HUES6 (cell line): Measurements from ENCODE around the gene WASHC1.
"Not testable (repeated sequence)": the region's sequence is repeated elsewhere in the genome, so short reads cannot be mapped to it uniquely, and the experiment has no call there.

ENCODE experiments used
- H3K27ac ChIP-seq: 2 replicates; pipeline ENCODE4 v1.7.0; 2013; ENCODE audit warnings: low read depth, mild to moderate bottlenecking, low read length, inconsistent platforms
- H3K27me3 ChIP-seq: 2 replicates; pipeline ENCODE4 v1.6.1; 2013; ENCODE audit warnings: low read length; ENCODE audit not compliant: control insufficient read depth, insufficient read depth
- H3K36me3 ChIP-seq: 2 replicates; pipeline ENCODE4 v1.6.1; 2013; ENCODE audit warnings: low read length; ENCODE audit not compliant: control insufficient read depth, insufficient read depth
- H3K4me1 ChIP-seq: 2 replicates; pipeline ENCODE4 v1.6.1; 2013; ENCODE audit warnings: low read length; ENCODE audit not compliant: control insufficient read depth, insufficient read depth
- H3K4me3 ChIP-seq: 2 replicates; pipeline ENCODE4 v1.5.1; 2013; ENCODE audit warnings: low read depth, low read length
- H3K9ac ChIP-seq: one replicate; pipeline ENCODE4 v1.6.1; 2013; ENCODE audit warnings: mild to moderate bottlenecking, low read length
- H3K9me3 ChIP-seq: 2 replicates; pipeline ENCODE4 v1.6.1; 2013; ENCODE audit warnings: low read depth, low read length; ENCODE audit not compliant: control insufficient read depth, insufficient read depth

WASHC1 gene, protein sequence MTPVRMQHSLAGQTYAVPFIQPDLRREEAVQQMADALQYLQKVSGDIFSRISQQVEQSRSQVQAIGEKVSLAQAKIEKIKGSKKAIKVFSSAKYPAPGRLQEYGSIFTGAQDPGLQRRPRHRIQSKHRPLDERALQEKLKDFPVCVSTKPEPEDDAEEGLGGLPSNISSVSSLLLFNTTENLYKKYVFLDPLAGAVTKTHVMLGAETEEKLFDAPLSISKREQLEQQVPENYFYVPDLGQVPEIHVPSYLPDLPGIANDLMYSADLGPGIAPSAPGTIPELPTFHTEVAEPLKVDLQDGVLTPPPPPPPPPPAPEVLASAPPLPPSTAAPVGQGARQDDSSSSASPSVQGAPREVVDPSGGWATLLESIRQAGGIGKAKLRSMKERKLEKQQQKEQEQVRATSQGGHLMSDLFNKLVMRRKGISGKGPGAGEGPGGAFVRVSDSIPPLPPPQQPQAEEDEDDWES

DNA sequence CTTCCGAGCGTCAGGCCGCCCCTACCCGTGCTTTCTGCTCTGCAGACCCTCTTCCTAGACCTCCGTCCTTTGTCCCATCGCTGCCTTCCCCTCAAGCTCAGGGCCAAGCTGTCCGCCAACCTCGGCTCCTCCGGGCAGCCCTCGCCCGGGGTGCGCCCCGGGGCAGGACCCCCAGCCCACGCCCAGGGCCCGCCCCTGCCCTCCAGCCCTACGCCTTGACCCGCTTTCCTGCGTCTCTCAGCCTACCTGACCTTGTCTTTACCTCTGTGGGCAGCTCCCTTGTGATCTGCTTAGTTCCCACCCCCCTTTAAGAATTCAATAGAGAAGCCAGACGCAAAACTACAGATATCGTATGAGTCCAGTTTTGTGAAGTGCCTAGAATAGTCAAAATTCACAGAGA lies at the start of gene WASHC1:
Gene WASHC1 (minus strand): TSS at position 101 of the 400 bp plus-strand sequence. CDS start 4,457 bp downstream, outside the sequence.
- H3K27ac ChIP-seq, H3K4me1 ChIP-seq, H3K27me3 ChIP-seq, H3K36me3 ChIP-seq, H3K9me3 ChIP-seq: not testable (repeated sequence)
- H3K9ac ChIP-seq, result peak within 1 kb of the TSS; percentile 31
- peak within 1 kb of the TSS; percentile 54 for H3K4me3 ChIP-seq

DNA sequence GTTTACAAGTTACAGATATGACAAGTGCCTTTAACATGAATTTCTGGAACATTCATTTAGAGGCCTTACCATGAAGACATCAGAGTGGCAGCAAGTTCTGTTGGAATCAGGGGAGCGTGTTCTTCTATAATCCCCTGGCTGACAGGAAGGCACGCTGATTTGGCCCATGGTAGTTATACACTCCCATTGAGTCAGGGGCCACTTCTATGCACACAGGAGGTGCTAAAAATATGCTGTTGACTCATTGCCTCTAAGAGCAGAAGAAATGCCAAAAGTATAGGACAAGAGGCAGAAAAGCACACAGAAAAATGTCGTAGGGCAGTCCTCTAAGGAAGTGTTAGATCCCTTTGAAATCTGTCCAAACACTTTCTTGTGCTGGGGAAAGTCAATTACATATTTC lies 49.1 kb upstream of the WASHC1 start:
- not testable (repeated sequence) for H3K27ac ChIP-seq, H3K36me3 ChIP-seq, H3K9me3 ChIP-seq, H3K4me3 ChIP-seq, H3K9ac ChIP-seq, H3K4me1 ChIP-seq
- H3K27me3 ChIP-seq, result peaks cover 26% of the 10 kb centered on the region

DNA sequence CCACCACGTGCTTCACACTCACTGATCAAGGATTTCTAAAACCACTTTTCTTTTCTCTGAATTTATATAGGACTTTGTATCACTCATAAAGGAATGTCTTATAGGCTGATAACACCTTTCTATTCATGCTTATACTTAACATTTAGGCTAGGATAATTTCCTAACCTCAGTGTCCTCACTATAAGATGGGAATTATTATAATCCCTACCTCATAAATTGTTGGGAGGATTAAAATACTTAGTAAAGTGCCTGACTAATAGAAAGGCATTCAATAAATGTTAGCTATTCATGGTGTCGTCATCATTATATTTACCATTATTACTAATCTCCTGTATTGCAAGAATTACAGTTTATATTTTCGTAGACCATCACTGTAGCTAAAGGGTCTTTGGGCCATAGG lies 47.1 kb upstream of the WASHC1 start:
- not testable (repeated sequence) for H3K4me3 ChIP-seq, H3K27ac ChIP-seq, H3K36me3 ChIP-seq, H3K4me1 ChIP-seq, H3K9ac ChIP-seq, H3K9me3 ChIP-seq
- H3K27me3 ChIP-seq, result peaks cover 41% of the 10 kb centered on the region

DNA sequence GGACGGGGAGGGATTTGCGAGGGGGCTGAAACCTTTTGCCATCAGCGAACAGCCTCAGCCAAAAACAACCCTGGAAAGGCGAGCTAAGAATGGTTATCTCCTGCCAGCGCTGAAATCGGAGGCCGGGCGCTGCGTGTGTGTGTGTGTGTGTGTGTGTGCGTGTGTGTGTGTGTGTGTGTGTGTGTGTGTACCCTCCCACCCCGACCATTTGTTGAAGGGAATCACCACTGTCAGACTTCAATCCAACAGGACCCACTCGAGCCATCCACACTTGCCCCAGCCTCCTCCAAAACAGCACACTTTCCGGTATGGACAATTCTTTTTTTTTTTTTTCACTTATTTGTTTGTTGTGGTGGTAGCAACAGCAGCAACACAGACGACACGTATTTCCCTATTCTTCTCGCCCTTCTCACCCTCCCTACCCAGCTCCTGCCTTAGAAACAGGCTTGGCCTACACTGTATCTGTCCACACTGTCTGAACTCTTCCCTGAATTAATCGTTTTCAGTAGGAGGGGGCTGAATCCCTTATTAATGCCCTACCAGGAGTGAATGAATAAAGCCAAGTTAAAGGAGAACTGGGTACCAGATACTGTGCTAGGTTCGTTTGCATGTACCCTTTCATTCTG lies 44.8 kb upstream of the WASHC1 start:
- peak overlapping the region; percentile 60 for H3K4me3 ChIP-seq

DNA sequence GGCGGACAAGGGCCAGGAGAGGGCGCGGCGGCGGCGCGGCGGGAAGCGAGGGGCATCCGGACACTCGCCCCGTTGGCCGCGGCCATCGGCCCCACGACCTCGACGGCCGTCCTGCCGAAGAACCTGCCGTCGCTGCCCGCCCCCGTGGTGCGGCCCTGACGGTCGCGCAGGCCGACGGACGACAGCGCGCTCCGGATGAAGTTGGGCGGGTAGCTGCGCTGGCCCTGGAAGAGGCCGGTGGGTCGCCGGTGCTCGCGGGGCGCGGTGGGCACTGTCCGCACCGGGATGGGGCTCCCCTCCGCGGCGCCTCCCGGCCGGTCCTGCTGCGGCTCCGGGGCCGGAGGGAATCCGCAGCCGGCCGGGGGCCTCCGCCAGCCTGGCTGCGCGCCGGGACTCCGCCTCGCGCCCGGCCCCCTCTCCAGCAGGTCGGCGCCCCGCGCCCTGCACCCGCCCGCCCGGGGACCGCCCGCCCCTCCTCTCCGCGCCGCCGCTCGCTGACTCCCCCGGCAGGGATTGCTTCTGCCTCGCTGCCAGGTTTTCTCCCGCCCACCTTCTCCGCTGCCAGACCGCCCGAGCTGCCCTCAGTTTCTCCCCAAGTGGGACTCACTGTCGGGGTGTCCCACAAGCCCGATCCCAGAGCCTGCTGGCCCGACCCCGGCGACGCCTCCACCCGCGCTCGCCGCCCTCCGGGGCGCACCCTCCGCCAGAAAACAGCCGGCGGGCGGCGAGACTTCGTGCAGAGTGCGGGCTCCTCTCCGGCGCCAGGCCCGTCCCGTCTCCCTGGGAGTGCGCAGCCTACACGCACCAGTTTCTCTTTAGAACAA lies 44.0 kb upstream of the WASHC1 start:
- H3K36me3 ChIP-seq, H3K9me3 ChIP-seq, H3K27ac ChIP-seq, H3K4me1 ChIP-seq, H3K9ac ChIP-seq: not testable (repeated sequence)
- H3K27me3 ChIP-seq, result peaks cover 38% of the 10 kb centered on the region
- peak overlapping the region; percentile 60 for H3K4me3 ChIP-seq

More for the DNA sequence above, 44.8 kb upstream of the WASHC1 start:
- not testable (repeated sequence) for H3K36me3 ChIP-seq, H3K4me1 ChIP-seq, H3K9ac ChIP-seq, H3K9me3 ChIP-seq, H3K27ac ChIP-seq
- peaks cover 38% of the 10 kb centered on the region for H3K27me3 ChIP-seq

DNA sequence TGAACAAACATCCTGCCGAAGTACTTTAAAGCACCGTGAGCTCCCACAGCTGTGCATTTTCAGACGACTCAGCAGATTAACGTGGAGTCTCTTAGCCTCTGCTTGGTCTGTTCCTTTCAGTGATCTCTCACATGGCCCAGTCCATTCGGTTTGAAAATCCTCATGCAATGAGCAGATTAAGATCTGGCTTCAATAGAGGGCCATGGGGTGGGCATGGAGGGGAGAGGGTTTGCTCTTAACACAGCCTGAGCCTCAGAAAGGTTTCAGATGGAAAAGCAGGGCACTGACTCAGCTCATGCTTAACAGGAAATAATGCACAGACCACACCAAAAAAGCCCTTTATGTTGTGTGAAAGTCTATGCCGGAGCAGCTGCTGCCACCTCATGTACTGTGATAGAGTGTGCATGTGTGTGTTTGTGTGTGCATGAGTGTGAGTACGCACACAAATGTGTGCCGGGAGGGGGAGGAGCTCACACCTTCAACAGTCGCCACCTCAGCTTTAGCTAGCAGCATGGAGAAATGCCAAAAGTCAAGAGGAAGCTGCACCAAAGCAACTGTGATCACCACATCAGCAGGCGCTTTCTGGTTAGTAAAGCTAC lies 33.9 kb upstream of the WASHC1 start:
- not testable (repeated sequence) for H3K27me3 ChIP-seq, H3K9ac ChIP-seq, H3K36me3 ChIP-seq, H3K9me3 ChIP-seq, H3K4me3 ChIP-seq, H3K27ac ChIP-seq, H3K4me1 ChIP-seq

DNA sequence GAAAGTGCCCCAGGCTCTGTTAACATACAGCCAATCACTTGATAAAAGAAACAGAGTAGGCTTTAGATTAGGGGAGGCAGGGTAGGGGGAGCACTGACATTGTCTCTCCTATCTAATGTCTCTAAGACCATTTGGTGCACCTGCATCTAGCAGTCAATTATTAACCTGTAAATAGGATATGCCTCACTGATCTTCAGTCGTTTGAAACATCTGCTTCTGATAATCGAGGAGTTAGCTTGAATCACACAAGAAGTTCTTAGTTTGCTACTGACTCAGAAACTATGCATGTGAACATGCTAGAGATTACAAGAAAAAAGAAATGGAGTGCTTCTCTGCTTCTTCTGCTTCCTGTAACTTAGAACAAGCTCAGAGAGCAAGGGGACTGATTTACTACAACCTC lies 23.4 kb upstream of the WASHC1 start:
- H3K27me3 ChIP-seq, H3K36me3 ChIP-seq, H3K4me1 ChIP-seq, H3K9ac ChIP-seq, H3K27ac ChIP-seq, H3K4me3 ChIP-seq, H3K9me3 ChIP-seq: not testable (repeated sequence)

DNA sequence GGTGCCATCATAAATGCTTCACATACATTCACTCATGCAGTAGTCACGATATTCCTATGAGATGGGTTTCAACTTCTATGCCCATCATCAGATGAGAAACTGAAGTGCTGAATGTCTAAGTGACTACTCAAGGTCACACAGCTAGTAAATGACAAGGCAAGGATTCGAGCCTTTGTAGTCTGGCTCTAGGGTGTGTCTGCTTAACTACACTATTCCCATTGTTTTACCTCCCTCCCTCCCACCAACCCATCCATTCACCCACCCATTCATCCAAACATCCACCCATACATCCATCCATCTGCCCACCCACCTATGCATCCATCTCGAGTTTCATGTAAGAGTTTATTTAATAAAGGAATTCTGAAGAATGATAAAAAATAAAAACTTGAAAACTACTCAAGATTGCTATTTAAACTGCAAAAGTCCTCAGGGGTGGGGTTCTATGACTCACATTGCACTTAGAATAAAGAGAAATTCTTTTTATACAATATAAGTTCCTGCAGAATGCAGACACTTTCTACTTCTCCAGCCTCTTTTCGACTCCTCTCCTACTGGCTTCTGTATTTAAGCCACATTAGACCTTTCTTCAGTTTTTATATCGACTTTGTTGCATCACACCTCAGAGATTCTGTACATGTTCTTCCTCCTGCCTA lies 19.1 kb upstream of the WASHC1 start:
- H3K4me3 ChIP-seq, H3K27me3 ChIP-seq: not testable (repeated sequence)

DNA sequence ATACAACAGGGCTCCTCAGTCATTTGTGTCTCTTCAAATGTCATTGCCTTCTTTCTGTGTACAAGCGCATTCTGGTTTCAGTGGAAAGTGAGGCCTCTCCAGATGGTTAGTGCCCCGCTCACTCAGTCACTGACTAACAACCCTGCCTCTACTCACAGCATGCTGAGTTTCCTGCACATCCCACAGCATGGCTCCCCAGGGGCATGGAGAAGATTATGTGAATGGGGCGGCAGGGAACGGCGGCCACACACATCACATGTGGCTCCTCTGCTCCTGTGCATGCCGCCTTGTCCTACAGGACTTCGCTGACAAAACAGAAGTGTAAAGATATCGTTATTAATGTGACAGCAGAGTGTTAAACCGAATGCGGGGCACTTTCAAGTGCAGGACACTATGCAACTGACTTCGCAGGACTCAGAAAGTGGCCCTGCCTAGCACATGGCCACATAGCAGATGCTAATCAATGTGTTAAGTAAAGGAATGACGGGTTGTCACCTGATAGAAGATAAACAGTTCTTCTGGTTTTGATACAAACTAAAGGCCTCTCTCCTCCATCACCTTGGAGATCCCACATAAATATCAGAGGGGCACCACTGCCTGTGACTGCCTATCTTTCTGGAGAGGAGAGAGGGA lies 17.5 kb upstream of the WASHC1 start:
- H3K9me3 ChIP-seq, H3K4me3 ChIP-seq, H3K27ac ChIP-seq, H3K4me1 ChIP-seq, H3K36me3 ChIP-seq, H3K9ac ChIP-seq, H3K27me3 ChIP-seq: not testable (repeated sequence)

More for the DNA sequence above, 19.1 kb upstream of the WASHC1 start:
- H3K36me3 ChIP-seq, H3K9me3 ChIP-seq, H3K4me1 ChIP-seq, H3K9ac ChIP-seq, H3K27ac ChIP-seq: not testable (repeated sequence)

DNA sequence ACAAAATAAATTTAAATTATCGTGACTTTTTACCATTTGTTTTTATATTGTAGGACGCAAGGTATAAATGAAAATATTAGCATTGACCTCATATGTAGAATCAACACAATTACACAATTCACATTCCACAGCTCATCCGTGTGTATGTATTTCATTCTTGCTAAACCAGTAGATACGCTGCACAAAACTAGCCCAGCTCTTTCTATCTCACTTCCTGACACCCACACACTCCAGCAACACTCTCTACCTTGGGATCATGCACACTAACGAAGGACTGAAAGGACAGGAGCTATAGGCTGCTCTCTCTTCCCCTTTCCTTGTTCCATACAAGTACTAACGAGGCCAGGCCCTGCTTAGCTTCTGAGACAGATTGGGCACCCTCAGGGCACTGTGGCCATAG lies 16.9 kb upstream of the WASHC1 start:
- not testable (repeated sequence) for H3K27me3 ChIP-seq, H3K9ac ChIP-seq, H3K27ac ChIP-seq, H3K9me3 ChIP-seq, H3K4me1 ChIP-seq, H3K36me3 ChIP-seq, H3K4me3 ChIP-seq
